ENCODE results near the gene MESP2. TPM values are rescaled to one million over a fixed set of nuclear protein-coding genes. Genes with fewer than 3 reads are reported as not detected.
A peak's percentile ranks its signal among the peaks of the same experiment; 100 is the strongest.

The MESP2 gene
- total and polyA plus RNA-seq, 2 of the 13 experiments (the other 11 are each of a cell fraction or from before 2014, with no cell fraction given), result not detected

DNA sequence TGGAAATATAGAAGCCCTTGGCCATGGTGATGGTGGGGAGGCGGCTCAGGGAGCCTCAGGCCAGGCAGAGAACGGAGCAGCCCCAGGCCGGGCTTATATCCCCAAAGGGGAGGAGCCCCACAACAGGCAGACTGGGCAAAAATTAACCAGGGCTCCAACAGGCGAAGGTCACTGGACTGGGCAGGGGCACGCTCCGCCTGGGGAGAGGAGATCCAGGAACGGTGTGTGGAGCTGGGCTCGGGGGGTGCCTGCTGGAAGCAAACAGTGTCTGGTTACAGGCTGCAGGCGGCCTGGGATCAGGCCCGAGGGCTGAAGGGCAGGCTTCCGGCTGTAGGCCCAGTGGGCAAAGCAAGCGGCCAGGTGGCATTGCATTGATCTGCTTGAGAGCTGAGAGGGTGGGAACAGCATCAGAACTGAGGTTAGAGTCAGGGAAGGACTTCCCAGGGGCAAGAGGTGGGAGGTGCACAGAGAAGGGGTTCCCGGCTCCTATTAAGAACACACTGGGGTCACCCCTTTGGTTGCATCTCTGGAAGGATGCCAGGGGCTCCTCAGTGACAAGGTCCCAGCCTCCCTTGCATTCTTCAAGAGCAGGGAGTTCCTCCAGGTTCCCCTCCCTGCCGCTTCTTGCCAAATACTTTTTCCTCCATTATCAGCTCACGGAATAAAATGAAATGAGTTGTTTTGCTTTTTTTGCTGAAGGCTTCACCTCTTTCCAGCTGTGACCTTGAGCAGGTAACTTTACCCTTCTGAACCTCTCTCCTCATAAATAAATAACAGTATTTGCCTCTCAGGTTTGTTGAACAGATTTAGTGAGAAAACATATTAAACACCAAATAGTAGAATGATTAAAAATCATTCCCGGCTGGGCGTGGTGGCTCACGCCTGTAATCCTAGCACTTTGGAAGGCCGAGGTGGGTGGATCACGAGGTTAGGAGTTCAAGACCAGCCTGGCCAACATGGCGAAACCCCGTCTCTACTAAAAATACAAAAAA, 30.7 kb downstream of the MESP2 start (continued):
- TF ChIP-seq CREB1 (IDR thresholded peaks at IDR 0.05), result no peak
- no peak for TF ChIP-seq CREB1 (CRISPR knock-in tag; IDR thresholded peaks at IDR 0.05)
- TF ChIP-seq ELK4 (CRISPR knock-in tag; IDR thresholded peaks at IDR 0.05; ENCODE audit: borderline replicate concordance), result no peak
- TF ChIP-seq PHB2 (IDR thresholded peaks at IDR 0.05; ENCODE audit: partially characterized antibody), result no peak
- TF ChIP-seq SRSF4 (IDR thresholded peaks at IDR 0.05; ENCODE audit: low read depth, low read length, poor library complexity, severe bottlenecking), result no peak
- no peak; the same call in 1 of the 2 replicates for TF ChIP-seq POGK (CRISPR knock-in tag; conservative IDR thresholded peaks at IDR 0.05)
- TF ChIP-seq RBAK (CRISPR knock-in tag; IDR thresholded peaks at IDR 0.05), result no peak
- no peak for TF ChIP-seq ZNF280D (CRISPR knock-in tag; IDR thresholded peaks at IDR 0.05)
- TF ChIP-seq ZNF460 (CRISPR knock-in tag; IDR thresholded peaks at IDR 0.05; ENCODE audit: borderline replicate concordance), result peak; percentile 46; the same call in 1 of the 2 replicates
- TF ChIP-seq, protein P1, sequence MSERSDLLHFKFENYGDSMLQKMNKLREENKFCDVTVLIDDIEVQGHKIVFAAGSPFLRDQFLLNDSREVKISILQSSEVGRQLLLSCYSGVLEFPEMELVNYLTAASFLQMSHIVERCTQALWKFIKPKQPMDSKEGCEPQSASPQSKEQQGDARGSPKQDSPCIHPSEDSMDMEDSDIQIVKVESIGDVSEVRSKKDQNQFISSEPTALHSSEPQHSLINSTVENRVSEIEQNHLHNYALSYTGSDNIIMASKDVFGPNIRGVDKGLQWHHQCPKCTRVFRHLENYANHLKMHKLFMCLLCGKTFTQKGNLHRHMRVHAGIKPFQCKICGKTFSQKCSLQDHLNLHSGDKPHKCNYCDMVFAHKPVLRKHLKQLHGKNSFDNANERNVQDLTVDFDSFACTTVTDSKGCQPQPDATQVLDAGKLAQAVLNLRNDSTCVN (CRISPR knock-in tag; IDR thresholded peaks at IDR 0.05; ENCODE audit: borderline replicate concordance), result peak; percentile 80; the same call in 1 of the 2 replicates
- TF ChIP-seq ZNF496 (CRISPR knock-in tag; IDR thresholded peaks at IDR 0.05; ENCODE audit: insufficient replicate concordance), result no peak
- TF ChIP-seq BHLHE40 (IDR thresholded peaks at IDR 0.05; ENCODE audit: low read length), result peak; percentile 35; the same call in 1 of the 2 replicates
- TF ChIP-seq MAFF (IDR thresholded peaks at IDR 0.05; ENCODE audit: low read depth, low read length), result 0 out of 2 replicates have a peak, but pooled peaks have one; percentile 2
- TF ChIP-seq, protein P2, sequence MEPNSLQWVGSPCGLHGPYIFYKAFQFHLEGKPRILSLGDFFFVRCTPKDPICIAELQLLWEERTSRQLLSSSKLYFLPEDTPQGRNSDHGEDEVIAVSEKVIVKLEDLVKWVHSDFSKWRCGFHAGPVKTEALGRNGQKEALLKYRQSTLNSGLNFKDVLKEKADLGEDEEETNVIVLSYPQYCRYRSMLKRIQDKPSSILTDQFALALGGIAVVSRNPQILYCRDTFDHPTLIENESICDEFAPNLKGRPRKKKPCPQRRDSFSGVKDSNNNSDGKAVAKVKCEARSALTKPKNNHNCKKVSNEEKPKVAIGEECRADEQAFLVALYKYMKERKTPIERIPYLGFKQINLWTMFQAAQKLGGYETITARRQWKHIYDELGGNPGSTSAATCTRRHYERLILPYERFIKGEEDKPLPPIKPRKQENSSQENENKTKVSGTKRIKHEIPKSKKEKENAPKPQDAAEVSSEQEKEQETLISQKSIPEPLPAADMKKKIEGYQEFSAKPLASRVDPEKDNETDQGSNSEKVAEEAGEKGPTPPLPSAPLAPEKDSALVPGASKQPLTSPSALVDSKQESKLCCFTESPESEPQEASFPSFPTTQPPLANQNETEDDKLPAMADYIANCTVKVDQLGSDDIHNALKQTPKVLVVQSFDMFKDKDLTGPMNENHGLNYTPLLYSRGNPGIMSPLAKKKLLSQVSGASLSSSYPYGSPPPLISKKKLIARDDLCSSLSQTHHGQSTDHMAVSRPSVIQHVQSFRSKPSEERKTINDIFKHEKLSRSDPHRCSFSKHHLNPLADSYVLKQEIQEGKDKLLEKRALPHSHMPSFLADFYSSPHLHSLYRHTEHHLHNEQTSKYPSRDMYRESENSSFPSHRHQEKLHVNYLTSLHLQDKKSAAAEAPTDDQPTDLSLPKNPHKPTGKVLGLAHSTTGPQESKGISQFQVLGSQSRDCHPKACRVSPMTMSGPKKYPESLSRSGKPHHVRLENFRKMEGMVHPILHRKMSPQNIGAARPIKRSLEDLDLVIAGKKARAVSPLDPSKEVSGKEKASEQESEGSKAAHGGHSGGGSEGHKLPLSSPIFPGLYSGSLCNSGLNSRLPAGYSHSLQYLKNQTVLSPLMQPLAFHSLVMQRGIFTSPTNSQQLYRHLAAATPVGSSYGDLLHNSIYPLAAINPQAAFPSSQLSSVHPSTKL (CRISPR knock-in tag; IDR thresholded peaks at IDR 0.05), result peak; percentile 85
